IMR-90 (cell line): Measurements from ENCODE around the gene KCNMA1. TPM values are rescaled to one million over a fixed set of nuclear protein-coding genes. Genes with fewer than 3 reads are reported as not detected.
A peak's percentile ranks its signal among the peaks of the same experiment; 100 is the strongest.

Experiments
- ATAC-seq: fragments of 200-7000 bp; cut with Tn5 transposase; 2 replicates; pipeline ENCODE4 v1.9.1; 2020; ENCODE audit warnings: low read depth, mild to moderate bottlenecking, moderate library complexity
- BruUV-seq: library from RNA; stranded (reverse); fragments of 400-500 nt; replicated peaks from 2 replicates; lab custom pipeline; 2021; lab: Mats Ljungman, UMichigan
- CTCF ChIA-PET: fragments of 300-600 bp; formaldehyde crosslinking; extraction: SDS; loops from one replicate; lab custom pipeline; 2021; ENCODE audit warnings: antibody characterized with exemption; lab: Yijun Ruan, JAX
- POLR2A ChIA-PET: fragments of 300-600 bp; sonication (Branson Sonifier 250); formaldehyde crosslinking; loops from one replicate; lab custom pipeline; 2022; ENCODE audit warnings: antibody characterized with exemption; ENCODE audit not compliant: unreplicated experiment; lab: Charles Lee
- DNase-seq: peaks from one replicate; pipeline ENCODE4 v3.0.0; 2013
- H2AFZ ChIP-seq: replicated peaks from 2 replicates; pipeline ENCODE3; 2013; ENCODE audit warnings: low read length, mild to moderate bottlenecking; ENCODE audit not compliant: poor library complexity
- H2AK5ac ChIP-seq: 2 replicates; pipeline ENCODE4 v1.6.1; 2013; ENCODE audit warnings: low read depth, low read length, inconsistent platforms
- H2AK9ac ChIP-seq: replicated peaks from 2 replicates; pipeline ENCODE3; 2013; ENCODE audit warnings: mild to moderate bottlenecking, low read depth, low read length, moderate library complexity; ENCODE audit not compliant: poor library complexity
- H2BK120ac ChIP-seq: 2 replicates; pipeline ENCODE4 v1.6.1; 2013; ENCODE audit warnings: low read depth, low read length, inconsistent platforms
- H2BK15ac ChIP-seq: 3 replicates; pipeline ENCODE4 v1.6.1; 2013; ENCODE audit warnings: low read depth, low read length, inconsistent platforms
- H2BK20ac ChIP-seq: 2 replicates; pipeline ENCODE4 v1.6.1; 2013; ENCODE audit warnings: low read depth, mild to moderate bottlenecking, inconsistent platforms, low read length, moderate library complexity
- H2BK5ac ChIP-seq: 2 replicates; pipeline ENCODE4 v1.6.1; 2013; ENCODE audit warnings: mild to moderate bottlenecking, low read depth, low read length, inconsistent platforms; ENCODE audit not compliant: poor library complexity, severe bottlenecking
- H3K14ac ChIP-seq: replicated peaks from 2 replicates; pipeline ENCODE4 v1.6.1; 2013; ENCODE audit warnings: low read depth, low read length, inconsistent platforms
- H3K18ac ChIP-seq: 2 replicates; pipeline ENCODE4 v1.6.1; 2013; ENCODE audit warnings: low read depth, low read length, control low read depth
- H3K23ac ChIP-seq: 2 replicates; pipeline ENCODE4 v1.6.1; 2013; ENCODE audit warnings: low read depth, low read length, inconsistent platforms
- H3K27ac ChIP-seq: 2 replicates; pipeline ENCODE4 v1.5.1; 2013; ENCODE audit warnings: mild to moderate bottlenecking, control low read depth, low read length; ENCODE audit not compliant: insufficient read depth
- H3K27me3 ChIP-seq: 2 replicates; pipeline ENCODE4 v1.6.1; 2013; ENCODE audit warnings: low read length; ENCODE audit not compliant: control insufficient read depth, insufficient read depth
- H3K36me3 ChIP-seq: 2 replicates; pipeline ENCODE4 v1.6.1; 2013; ENCODE audit warnings: low read length, mixed read lengths; ENCODE audit not compliant: control insufficient read depth, insufficient read depth
- H3K4ac ChIP-seq: 2 replicates; pipeline ENCODE4 v1.6.1; 2013; ENCODE audit warnings: low read depth, low read length, inconsistent platforms
- H3K4me1 ChIP-seq: 2 replicates; pipeline ENCODE4 v1.6.1; 2013; ENCODE audit warnings: low read length, mixed read lengths; ENCODE audit not compliant: control insufficient read depth, insufficient read depth
- H3K4me2 ChIP-seq: 2 replicates; pipeline ENCODE4 v1.6.1; 2013; ENCODE audit warnings: low read depth, mild to moderate bottlenecking, control low read depth, low read length, moderate library complexity
- H3K4me3 ChIP-seq: 2 replicates; pipeline ENCODE4 v1.5.1; 2013; ENCODE audit warnings: low read depth, mild to moderate bottlenecking, control low read depth, low read length, moderate library complexity; ENCODE audit not compliant: insufficient read depth
- H3K56ac ChIP-seq: 2 replicates; pipeline ENCODE4 v1.6.1; 2013; ENCODE audit warnings: low read length, inconsistent platforms; ENCODE audit not compliant: insufficient read depth; ENCODE audit errors: extremely low read depth
- H3K79me1 ChIP-seq, 2 experiments: 2 replicates each; pipeline ENCODE4 v1.6.1; 2013; ENCODE audit warnings: low read length in 2 of 2, inconsistent platforms in 1 of 2, low read depth in 1 of 2
- H3K9ac ChIP-seq: 2 replicates; pipeline ENCODE4 v1.6.1; 2013; ENCODE audit warnings: low read depth, low read length, control low read depth
- H3K9me1 ChIP-seq: 2 replicates; pipeline ENCODE4 v1.6.1; 2013; ENCODE audit warnings: low read length, inconsistent platforms; ENCODE audit not compliant: insufficient read depth
- H3K9me3 ChIP-seq: 2 replicates; pipeline ENCODE4 v1.6.1; 2013; ENCODE audit warnings: low read length; ENCODE audit not compliant: control insufficient read depth, insufficient read depth
- H4K20me1 ChIP-seq: 2 replicates; pipeline ENCODE4 v1.6.1; 2013; ENCODE audit warnings: low read length, inconsistent platforms; ENCODE audit not compliant: insufficient read depth
- H4K5ac ChIP-seq: 2 replicates; pipeline ENCODE4 v1.6.1; 2013; ENCODE audit warnings: mild to moderate bottlenecking, low read depth, low read length, control low read depth
- H4K8ac ChIP-seq, 2 experiments: 2 replicates each; pipeline ENCODE4 v1.6.1; 2013; ENCODE audit warnings: low read depth in 2 of 2, low read length in 2 of 2, control low read depth in 1 of 2, inconsistent platforms in 1 of 2
- H4K91ac ChIP-seq: 2 replicates; pipeline ENCODE4 v1.6.1; 2013; ENCODE audit warnings: low read depth, low read length, inconsistent platforms; ENCODE audit not compliant: insufficient read depth
- BHLHE40 ChIP-seq: fragments of 150-350 bp; IDR thresholded peaks from 2 replicates; pipeline ENCODE4 v1.6.1; 2016; ENCODE audit warnings: mild to moderate bottlenecking, low read depth, low read length
- CEBPB ChIP-seq: IDR thresholded peaks from 2 replicates; pipeline ENCODE4 v1.6.1; 2012; ENCODE audit warnings: low read depth, low read length, improper control_type of control experiment
- CHD1 ChIP-seq: IDR thresholded peaks from 2 replicates; pipeline ENCODE4 v1.6.1; 2012; ENCODE audit warnings: low read depth, low read length, improper control_type of control experiment
- MXI1 ChIP-seq: IDR thresholded peaks from 2 replicates; pipeline ENCODE4 v1.6.1; 2012; ENCODE audit warnings: low read depth, mild to moderate bottlenecking, low read length, moderate library complexity, borderline replicate concordance
- WGBS, 2 experiments: methylation state at CpG; one replicate each; pipeline versions ENCODE4 v1.1.5 to v1.1.7; 2013; ENCODE audit warnings: missing lambda C conversion rate in 2 of 2; ENCODE audit not compliant: insufficient read length in 1 of 2; ENCODE audit errors: extremely low coverage in 2 of 2; 5-methylcytosine and 5-hydroxymethylcytosine counted together
- dilution Hi-C: fragments of 300-500 bp; cut with HindIII; formaldehyde crosslinking; loops from one replicate; pipeline ENCODE4 v1.14.3; 2018; ENCODE audit warnings: low sequenced_read_pairs; ENCODE audit not compliant: unreplicated experiment
- in situ Hi-C: fragments of 300-500 bp; cut with MboI; formaldehyde crosslinking; loops from 3 replicates; pipeline ENCODE4 v1.14.3; 2019; ENCODE audit warnings: low sequenced_read_pairs, inconsistent platforms, mixed read lengths
- intact Hi-C: fragments of 100-400 bp; cut with micrococcal nuclease; formaldehyde crosslinking; loops from 2 replicates; pipeline ENCODE4 v1.10.0; 2022
- polyA plus RNA-seq, 3 experiments: library from polyadenylated mRNA; depleted of rRNA; stranded (reverse); fragments of >200 nt; gene quantifications; 2 replicates each; pipeline ENCODE4 v1.2.3, GENCODE V29; 2012; ENCODE audit warnings: low replicate concordance in 1 of 3
- total RNA-seq: library from RNA; depleted of rRNA; stranded (reverse); fragments of >200 nt; gene quantifications from 2 replicates; pipeline ENCODE4 v1.2.3, GENCODE V29; 2012
- TF ChIP-seq, protein P1 (sequence below): fragments of 150-350 bp; IDR thresholded peaks from 2 replicates; pipeline ENCODE4 v1.6.1; 2016; ENCODE audit warnings: low read depth, mild to moderate bottlenecking, low read length, moderate library complexity, borderline replicate concordance

The KCNMA1 gene
- total and polyA plus RNA-seq, 2 of the 4 experiments (the other 2 are of a cell fraction): 25.6 to 29.6 TPM

- intact Hi-C loops (no loop called here), dilution Hi-C loops (no loop called here), in situ Hi-C loops (no loop called here)
- H3K4me3 ChIP-seq: no peak overlapping the region
- peak; percentile 73 for DNase-seq
- no peak overlapping the region for H3K4me2 ChIP-seq
- no peaks in the 10 kb centered on the region for H3K9me3 ChIP-seq
- no peak overlapping the region for H3K27ac ChIP-seq
- H4K91ac ChIP-seq: no peak overlapping the region
- no peaks in the 10 kb centered on the region for H4K20me1 ChIP-seq
- peak overlapping the region; percentile 35; the same call in 1 of the 2 replicates for H3K14ac ChIP-seq
- peaks cover 6% of the 10 kb centered on the region for H3K9me1 ChIP-seq
- peak; percentile 85 for TF ChIP-seq CEBPB
- TF ChIP-seq, protein P1, sequence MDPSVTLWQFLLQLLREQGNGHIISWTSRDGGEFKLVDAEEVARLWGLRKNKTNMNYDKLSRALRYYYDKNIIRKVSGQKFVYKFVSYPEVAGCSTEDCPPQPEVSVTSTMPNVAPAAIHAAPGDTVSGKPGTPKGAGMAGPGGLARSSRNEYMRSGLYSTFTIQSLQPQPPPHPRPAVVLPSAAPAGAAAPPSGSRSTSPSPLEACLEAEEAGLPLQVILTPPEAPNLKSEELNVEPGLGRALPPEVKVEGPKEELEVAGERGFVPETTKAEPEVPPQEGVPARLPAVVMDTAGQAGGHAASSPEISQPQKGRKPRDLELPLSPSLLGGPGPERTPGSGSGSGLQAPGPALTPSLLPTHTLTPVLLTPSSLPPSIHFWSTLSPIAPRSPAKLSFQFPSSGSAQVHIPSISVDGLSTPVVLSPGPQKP: no peak
- TF ChIP-seq BHLHE40: peak; percentile 69
- TF ChIP-seq CHD1: no peak
- no peak for TF ChIP-seq MXI1
- H2BK20ac ChIP-seq: no peak overlapping the region
- CTCF ChIA-PET: no interaction called here
- no peak overlapping the region for H3K56ac ChIP-seq
- H2AFZ ChIP-seq: no peak overlapping the region
- no peak overlapping the region for H2BK5ac ChIP-seq
- no peaks in the 10 kb centered on the region for H3K36me3 ChIP-seq
- BruUV-seq: no TSS peak
- H3K4ac ChIP-seq: no peak overlapping the region
- no peak overlapping the region for H4K8ac ChIP-seq
- no peak overlapping the region for H3K18ac ChIP-seq
- peak overlapping the region; percentile 5; the same call in 1 of the 3 replicates for H2BK15ac ChIP-seq
- no CpG with 5 or more reads among the region's 8 CpGs for WGBS, 2 experiments
- H2AK5ac ChIP-seq: peak overlapping the region; percentile 54
- peaks cover 8% of the 10 kb centered on the region; the same call in 1 of the 2 replicates for H3K4me1 ChIP-seq
- no peak overlapping the region for H2BK120ac ChIP-seq
- peak; percentile 58 for ATAC-seq
- no peak overlapping the region for H4K5ac ChIP-seq
- POLR2A ChIA-PET: no interaction called here
- 0 out of 4 replicates have a peak, but pooled peaks cover 0 to 6% of the 10 kb centered on the region in 2 experiments for H3K79me1 ChIP-seq
- no peak overlapping the region for H2AK9ac ChIP-seq
- H3K27me3 ChIP-seq: peaks cover 2% of the 10 kb centered on the region; the same call in 1 of the 2 replicates
- H3K23ac ChIP-seq: 0 out of 2 replicates have a peak overlapping the region, but pooled peaks have one; percentile 1
- H3K9ac ChIP-seq: no peak overlapping the region
Observed at GRCh38 chr10:77333610-77334340, 303.8 kb downstream of the KCNMA1 start.
